AG09309 (cell line): ENCODE measurements around the gene PSORS1C2.
"Not testable (repeated sequence)": the region's sequence is repeated elsewhere in the genome, so short reads cannot be mapped to it uniquely, and the experiment has no call there.

Experiments used
- DNase-seq: peaks from one replicate; pipeline ENCODE4 v3.0.0-alpha.2; 2010; ENCODE audit warnings: low read depth
- H3K4me3 ChIP-seq: 2 replicates; pipeline ENCODE4 v1.5.1; 2011; ENCODE audit warnings: mild to moderate bottlenecking, low read depth, low read length, moderate library complexity; ENCODE audit not compliant: control insufficient read depth
- TF ChIP-seq, protein P1 (sequence below): IDR thresholded peaks from 2 replicates; pipeline ENCODE4 v1.5.1; 2011; ENCODE audit warnings: mild to moderate bottlenecking, low read depth, low read length, inconsistent platforms; ENCODE audit not compliant: insufficient read depth, control insufficient read depth; ENCODE audit errors: missing control alignments

PSORS1C2 gene

DNA sequence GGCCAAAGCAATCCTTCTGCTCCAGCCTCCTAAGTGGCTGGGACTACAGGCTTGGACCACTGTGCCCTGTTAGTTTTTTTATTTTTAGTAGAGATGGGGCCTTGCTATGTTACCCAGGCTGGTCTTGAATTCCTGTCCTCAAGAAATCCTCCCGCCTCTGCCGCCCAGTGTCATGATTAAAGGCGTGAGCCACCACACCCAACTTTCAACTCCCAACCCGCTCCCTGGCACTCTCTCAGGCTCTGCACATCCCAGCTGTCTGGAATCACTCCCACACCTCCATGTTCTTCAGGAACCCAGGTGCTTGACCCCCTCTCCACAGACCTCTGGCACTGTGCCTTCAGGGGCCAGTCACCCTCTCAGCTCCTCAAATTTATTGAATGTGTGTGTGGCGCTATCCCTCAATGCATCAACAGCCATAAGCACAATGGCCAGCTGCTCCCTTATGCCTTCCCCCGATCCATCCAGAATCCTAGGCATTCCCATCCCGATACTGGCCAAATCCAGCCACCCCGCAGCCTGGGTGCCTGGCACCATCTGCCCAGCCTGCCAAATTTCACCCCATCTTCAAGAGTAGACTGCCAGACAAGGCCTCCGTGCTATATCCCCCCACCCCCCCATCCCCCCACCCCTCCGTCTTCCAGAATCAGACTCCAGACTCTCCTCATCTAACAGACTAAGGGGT is 32.3 kb upstream of the PSORS1C2 start:
- H3K4me3 ChIP-seq, result no peak overlapping the region
- TF ChIP-seq, protein P1, sequence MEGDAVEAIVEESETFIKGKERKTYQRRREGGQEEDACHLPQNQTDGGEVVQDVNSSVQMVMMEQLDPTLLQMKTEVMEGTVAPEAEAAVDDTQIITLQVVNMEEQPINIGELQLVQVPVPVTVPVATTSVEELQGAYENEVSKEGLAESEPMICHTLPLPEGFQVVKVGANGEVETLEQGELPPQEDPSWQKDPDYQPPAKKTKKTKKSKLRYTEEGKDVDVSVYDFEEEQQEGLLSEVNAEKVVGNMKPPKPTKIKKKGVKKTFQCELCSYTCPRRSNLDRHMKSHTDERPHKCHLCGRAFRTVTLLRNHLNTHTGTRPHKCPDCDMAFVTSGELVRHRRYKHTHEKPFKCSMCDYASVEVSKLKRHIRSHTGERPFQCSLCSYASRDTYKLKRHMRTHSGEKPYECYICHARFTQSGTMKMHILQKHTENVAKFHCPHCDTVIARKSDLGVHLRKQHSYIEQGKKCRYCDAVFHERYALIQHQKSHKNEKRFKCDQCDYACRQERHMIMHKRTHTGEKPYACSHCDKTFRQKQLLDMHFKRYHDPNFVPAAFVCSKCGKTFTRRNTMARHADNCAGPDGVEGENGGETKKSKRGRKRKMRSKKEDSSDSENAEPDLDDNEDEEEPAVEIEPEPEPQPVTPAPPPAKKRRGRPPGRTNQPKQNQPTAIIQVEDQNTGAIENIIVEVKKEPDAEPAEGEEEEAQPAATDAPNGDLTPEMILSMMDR, result no peak
- no peak for DNase-seq

DNA sequence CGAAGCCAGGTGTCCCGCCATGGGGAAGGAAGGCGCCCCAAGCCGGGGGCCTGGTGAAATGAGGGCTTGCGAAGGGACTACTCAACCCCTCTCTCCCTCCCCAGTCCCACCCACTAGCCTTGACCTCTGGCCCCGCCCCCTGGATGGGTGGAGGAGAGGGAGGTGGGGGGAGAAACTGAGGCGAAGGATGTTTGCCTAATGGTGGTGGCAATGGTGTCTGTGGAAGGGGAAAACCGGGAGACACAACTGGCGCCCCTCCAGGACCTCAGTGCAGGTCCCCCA is 31.7 kb upstream of the PSORS1C2 start, which contains the start of gene POU5F1:
TSS of gene POU5F1 (minus strand) at position 83 of the 282 bp plus-strand sequence. CDS start at position 21, 62 bp downstream.
- H3K4me3 ChIP-seq, result no peak within 1 kb of the TSS
- TF ChIP-seq, protein P1, result no peak
- no peak for DNase-seq

DNA sequence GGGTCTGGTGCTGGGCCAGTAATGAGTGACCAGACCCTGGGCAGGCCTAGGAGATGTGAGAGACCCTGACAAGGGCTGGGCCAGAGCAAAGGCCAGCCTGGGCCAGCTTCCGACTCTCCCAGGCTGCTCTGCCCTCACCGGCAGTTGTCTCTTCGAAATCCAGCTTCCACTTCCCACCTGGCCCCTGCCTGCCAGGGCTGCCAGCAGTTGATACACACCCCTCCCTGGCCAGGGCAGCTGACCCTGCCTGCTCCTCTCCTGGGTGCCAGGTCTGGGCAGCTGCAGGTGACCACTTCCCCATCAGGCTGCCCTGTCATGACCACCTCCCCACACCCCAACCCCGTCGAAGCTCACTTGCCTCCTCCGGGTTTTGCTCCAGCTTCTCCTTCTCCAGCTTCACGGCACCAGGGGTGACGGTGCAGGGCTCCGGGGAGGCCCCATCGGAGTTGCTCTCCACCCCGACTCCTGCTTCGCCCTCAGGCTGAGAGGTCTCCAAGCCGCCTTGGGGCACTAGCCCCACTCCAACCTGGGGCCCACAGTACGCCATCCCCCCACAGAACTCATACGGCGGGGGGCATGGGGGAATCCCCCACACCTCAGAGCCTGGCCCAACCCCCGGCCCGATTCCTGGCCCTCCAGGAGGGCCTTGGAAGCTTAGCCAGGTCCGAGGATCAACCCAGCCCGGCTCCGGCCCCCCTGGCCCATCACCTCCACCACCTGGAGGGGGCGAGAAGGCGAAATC is 31.2 kb upstream of the PSORS1C2 start:
- not testable (repeated sequence) for DNase-seq, H3K4me3 ChIP-seq

DNA sequence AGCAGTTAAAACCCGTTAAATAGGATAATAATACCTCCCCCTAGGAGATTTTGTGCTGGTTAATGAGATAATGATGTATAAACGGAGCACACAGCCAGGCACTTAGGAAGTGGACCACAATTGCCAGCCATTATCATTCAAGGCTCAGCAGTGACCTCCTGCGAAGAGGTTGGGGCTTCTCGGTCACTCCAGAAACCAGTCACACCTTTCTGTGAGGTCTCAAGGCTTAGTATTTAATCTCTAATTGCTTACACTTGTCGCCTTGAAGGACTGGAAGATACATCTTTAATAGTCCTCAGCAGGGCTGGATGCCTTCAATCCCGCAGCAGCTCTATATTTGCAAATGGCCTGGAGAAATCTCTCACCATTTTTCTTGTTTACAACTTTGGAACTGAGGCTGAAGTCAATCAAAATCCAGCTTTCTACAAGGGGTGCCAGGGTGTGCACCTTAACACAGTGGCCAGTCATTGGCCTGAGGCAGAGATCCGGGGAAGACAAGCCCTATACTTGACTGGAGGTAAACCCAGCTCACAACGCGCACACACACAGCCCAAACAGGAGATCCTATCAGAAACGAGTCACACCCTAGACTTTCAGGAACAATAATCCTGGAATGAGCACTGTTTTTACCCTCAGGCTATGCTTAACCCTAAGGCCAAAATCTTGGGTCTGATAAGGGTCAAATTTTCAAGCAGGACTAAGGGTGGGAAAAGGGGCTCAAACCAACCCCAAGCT is 30.4 kb upstream of the PSORS1C2 start:
- no peak overlapping the region for H3K4me3 ChIP-seq

DNA sequence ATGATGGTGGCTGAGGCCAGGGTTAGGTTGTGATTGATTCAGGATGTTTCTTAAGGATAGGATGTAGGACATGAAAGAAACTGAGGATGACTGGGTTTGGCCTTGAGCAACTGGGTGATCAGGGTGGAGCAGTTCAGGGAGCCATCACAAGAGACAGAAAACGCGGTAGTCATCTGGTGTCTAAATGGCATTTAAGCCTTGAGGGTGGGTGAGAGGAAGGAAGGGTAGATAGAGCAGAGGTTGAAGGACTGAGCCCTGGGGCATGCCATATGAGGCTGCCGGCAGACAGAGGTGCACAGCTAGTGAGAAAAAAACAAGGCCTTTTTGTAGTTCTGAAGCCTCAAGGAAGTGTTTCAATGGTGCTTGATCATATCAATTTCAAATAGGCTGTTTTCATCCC is 29.7 kb upstream of the PSORS1C2 start:
- TF ChIP-seq, protein P1, result no peak
- H3K4me3 ChIP-seq, result no peak overlapping the region
- DNase-seq, result no peak

More for the DNA sequence above, 30.4 kb upstream of the PSORS1C2 start:
- TF ChIP-seq, protein P1, result no peak
- no peak for DNase-seq

DNA sequence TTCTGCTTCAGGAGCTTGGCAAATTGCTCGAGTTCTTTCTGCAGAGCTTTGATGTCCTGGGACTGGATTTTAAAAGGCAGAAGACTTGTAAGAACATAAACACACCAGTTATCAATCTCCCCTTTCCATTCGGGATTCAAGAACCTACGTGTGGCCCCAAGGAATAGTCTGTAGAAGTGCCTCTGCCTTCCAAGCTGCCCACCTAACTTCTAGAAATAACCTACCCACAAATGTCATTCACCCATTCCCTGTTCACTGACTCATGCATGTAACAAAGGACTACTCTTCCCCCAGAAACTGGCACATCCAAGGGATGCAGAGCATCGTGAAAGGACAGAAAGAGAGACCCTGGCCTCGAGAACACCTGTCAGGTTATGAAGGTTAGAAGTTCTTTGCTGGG is 27.1 kb upstream of the PSORS1C2 start:
- TF ChIP-seq, protein P1, result no peak
- no peak overlapping the region for H3K4me3 ChIP-seq
- DNase-seq, result no peak

DNA sequence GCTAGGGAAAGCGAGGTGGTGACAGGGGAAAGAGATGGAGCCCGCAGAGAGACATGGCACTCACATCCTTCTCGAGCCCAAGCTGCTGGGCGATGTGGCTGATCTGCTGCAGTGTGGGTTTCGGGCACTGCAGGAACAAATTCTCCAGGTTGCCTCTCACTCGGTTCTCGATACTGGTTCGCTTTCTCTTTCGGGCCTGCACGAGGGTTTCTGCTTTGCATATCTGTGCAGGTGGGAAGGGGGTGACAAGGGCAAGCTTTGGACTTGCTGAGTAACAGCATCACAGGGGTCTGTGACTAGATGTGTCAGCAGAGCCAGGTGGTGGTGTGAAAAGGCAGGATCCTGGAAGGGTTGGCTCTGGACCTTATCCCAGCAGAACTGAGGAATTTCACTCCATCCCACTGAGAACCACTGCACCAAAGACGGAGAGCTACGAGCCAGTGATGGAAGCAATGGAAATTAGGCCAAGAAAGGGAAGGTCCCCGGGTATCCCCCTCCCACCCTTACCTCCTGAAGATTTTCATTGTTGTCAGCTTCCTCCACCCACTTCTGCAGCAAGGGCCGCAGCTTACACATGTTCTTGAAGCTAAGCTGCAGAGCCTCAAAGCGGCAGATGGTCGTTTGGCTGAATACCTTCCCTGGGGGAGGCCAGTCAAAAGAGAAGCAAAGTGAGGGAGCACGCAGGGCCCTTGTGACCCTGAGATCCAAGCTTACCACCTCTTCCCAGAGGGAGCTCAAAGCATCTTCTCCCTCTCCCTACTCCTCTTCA is 26.4 kb upstream of the PSORS1C2 start:
- DNase-seq, H3K4me3 ChIP-seq: not testable (repeated sequence)

DNA sequence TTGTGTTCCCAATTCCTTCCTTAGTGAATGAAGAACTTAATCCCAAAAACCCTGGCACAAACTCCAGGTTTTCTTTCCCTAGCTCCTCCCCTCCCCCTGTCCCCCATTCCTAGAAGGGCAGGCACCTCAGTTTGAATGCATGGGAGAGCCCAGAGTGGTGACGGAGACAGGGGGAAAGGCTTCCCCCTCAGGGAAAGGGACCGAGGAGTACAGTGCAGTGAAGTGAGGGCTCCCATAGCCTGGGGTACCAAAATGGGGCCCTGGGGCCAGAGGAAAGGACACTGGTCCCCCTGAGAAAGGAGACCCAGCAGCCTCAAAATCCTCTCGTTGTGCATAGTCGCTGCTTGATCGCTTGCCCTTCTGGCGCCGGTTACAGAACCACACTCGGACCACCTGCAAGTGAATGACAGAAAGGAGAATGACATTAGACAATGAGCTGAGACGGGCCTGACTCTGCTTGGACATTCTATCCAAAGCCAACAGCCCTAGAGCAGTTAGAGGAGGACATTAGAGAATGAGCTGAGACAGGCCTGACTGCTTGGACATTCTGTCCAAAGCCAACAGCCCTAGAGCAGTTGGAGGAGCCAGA is 25.7 kb upstream of the PSORS1C2 start:
- not testable (repeated sequence) for DNase-seq, H3K4me3 ChIP-seq
